T1000 (cell line): ENCODE results near the gene CLOCK.
A peak's percentile ranks its signal among the peaks of the same experiment; 100 is the strongest.

Experiments used
- DNase-seq: peaks from one replicate; lab custom pipeline; 2025; ENCODE audit warnings: mixed read lengths; lab: John Stamatoyannopoulos, UW

The CLOCK gene

DNA sequence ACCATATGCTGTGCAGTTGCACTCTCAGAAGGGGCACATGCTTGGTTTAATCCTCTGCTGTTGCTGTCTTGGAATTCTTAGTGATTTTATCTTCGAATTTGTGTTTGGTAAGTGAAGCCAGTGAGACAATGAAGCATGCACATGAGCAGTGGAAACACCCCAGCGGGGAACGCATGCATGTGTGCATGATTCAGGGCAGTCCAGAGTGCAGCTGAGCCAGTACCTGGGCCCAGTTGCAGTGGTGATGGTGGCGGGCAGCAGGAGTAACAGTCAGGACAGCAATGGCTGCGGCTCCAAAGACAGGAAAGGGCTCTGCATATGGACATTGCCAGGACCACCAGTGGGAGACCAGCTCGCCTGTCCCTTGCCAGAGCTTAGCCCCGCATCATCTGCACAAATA lies 165.2 kb downstream of the CLOCK start:
- DNase-seq: no peak

DNA sequence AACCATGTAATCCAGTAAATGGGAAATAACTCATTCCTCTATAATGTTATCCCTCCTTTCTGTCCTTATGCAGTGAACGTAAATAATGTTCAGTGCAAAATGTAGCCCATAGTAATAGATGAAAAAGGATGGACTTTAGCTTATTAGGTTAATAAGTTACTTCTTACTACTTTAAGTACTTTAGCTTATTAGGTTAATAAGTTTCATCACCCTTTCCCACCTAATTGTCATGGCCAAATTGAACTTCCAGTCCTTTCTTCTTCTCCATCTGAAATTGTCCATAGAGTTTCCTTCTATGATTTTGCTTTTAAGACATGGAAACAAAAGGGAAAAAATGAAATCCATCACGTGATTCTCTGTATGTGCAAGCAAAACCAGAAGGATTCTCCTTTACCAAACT lies 166.1 kb downstream of the CLOCK start:
- no peak for DNase-seq

DNA sequence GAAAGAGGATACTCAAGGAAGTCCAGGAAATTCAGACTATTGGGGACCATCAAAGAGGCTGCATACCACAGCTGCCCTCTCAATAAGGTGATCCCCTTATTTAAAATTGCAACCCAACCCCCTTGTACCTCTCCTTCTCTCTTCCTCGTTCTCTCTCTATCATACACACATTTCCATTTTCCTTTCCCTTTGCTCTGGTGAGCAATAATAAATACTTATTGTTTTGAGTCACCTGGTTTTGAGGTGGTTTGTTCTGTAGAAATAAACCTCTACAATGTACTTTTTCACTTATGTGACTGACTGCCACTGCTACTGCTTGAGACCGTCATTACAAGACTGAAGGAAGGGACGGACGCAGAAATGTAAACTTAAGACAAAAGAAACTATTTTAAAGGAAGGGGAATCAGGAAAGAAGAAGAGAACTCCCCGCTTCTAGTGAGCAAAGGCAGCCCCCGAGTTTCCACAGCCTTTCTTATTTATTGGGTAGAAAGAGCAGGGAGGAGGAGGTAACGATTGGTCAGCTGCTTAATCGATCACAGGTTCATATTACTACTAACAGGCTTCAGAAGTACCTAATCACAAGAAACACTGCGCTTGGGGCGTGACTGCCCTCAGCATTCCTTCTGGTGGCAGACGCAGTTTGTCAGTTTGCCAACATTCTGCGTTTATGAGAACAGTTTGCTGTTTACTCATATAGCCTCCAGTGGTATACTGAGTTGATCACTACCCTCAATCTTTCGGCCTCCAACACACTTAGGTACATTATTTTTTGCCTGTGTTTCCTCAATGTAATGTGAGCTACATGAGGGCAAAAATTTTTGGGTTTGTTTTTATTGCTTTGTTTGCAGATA lies 167.9 kb downstream of the CLOCK start:
- peak; percentile 35 for DNase-seq
